GM19043 (cell line): Measurements from ENCODE around the gene TUBA3C.

Source experiments
- ATAC-seq: cut with Tn5 transposase; IDR thresholded peaks from one replicate; pipeline ENCODE4 v1.9.1; 2021; ENCODE audit warnings: low read depth; ENCODE audit not compliant: unreplicated experiment

Gene TUBA3C

DNA sequence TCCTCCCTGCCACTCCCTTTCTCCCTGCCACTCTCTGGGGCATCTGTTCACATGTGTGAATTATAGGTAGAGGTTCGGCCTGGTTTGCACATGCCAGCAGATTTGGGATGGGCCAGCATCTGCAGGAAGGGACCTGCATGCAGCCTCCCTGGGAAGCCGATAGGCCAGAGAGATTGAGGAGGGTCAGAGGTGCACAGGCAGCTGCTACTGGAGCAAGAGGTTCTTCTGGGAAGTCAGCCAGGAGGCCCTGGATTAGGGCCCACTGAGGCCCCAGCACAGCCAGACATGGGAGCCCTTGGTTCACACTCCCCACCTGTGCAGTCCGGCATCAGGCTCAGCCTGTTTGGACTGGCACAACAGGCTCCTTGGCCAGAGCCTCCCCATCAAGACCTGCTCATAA, 12.1 kb downstream of the TUBA3C start:
- no peak for ATAC-seq

DNA sequence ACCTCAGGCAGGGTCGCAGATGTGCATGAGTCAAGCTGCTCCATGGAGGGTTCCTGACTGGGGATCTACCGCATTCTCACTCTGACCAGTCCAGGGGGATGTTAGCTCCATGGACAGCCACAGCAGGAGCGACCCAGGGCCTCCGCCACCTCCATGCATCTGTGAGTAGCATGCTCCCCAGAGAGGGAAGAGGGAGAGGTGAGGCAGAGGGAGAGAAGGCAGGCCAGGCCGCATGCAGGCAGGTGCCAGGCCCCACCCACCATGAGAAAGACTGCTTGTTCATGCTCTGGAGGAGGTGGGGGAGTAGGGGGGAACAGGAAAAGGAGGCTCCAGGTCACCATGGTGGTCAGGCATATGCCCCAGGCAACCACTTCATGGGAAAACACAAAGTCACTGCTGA, 20.3 kb downstream of the TUBA3C start:
- ATAC-seq = no peak

DNA sequence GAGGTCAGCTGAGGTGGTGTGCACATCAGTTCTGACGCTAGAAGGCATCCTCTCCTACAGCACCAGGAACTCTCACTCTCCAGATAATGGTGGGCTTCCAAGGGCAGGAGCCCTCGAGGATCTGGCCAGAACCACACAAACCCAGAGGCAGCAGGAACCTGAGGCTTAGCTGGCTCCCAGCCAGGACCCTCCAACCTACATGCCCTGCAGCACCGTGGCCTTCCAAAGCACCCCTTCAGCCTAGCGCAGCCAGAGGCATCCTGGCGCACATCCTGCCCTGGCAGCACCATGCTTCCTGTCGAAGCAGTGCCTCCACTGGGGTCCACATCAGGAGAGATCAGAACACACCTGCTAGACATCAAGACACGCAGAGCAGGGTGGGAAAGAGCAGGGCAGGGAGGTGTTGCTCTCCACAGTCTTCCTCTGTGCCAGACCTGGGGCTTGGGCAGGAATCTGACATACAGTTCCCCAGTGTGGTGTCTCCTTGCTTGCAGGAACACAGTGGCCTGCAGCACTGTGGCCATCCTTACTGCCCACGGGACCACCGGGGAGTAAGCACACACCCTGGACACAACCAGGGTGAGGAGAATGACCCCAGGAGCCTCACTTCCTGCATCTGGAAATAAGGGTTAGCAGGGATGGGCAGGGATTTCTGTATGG, 21.7 kb downstream of the TUBA3C start:
- no peak for ATAC-seq

DNA sequence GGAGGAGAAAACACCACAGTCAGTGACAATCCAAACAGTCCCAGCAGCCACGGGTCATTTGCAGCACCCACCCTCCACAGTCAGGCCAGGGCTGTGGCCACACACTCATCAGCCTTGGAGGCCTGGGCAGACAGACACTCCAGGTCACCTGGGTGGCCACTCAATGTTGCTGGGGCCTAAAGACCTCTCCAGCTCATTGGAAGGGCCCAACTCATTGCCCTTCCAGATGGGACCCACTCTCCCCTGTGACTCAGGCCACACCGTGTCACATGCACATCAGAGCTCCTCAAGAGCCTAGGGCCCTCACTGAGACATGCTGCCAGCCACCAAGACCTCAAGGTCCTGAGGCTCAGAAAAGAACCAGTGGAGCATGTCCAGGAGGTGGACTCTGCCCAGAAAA, 22.4 kb downstream of the TUBA3C start:
- no peak for ATAC-seq

DNA sequence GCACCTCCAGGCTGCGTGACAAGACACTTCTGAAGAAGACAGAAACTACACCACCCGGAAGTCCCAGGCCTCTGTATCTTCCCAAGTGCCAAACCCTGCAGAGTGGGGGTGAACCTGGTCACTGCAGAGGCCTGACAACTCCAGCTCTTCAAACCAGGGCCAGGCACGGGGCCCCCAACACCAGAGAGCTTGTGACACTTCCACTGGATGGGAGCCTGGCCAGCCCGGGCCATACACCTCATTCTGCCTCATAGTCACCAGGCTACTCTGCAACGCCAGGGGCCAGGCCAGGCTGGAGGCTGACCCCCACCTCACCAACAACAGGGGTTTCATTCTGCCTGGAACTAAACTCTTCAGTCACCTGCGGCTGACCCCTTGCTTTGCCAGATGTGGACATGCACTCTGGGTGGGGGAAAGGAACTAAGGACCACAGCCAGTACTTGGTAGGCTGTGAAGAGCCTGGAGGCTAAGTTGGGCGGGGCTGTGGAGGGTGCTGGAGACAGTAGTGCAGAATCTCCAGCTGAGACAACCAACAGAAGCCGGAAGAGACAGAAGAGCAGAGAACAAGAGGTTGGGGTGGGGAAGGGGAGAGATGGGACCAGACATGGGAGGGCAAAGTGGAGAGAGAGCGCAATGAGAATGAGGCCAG, 23.0 kb downstream of the TUBA3C start:
- ATAC-seq = no peak

DNA sequence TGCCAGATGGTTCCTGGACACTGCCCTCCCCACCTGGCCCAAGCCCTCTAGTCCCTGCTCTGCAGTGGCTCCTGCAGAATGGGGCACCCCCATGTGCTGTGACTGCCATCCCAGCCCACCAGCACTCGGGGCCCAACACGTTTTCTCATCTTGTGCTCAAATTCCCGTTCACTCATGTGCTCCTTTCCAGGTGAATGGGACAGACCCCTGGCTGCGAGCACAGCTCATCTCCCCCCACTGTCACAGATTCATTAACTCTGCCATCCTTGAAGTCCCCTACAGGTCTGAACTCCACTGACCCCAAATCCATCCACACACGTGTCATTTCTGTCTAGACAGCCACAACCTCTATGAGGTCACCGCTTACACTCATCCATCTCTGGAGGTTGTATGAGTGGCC, 23.6 kb downstream of the TUBA3C start:
- ATAC-seq = no peak

DNA sequence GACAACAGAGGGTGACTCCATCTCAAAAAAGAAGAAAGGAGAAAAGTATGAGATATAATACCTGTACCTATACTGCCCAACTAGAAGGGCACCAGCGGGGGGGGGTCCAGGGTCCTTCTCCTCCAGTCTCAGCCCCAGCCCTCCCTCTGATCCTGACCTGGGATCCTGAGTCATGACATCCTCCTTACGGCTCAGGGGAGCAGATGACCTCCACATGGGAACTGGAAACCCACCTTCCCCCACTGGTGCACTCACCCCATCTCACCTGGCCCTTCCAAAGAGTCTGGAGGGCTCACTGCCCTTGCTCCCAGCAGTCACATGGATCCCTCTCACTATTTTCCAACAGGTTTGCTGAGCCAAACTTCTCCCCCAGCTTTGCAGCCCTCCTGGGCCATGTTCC, 24.2 kb downstream of the TUBA3C start:
- no peak for ATAC-seq

DNA sequence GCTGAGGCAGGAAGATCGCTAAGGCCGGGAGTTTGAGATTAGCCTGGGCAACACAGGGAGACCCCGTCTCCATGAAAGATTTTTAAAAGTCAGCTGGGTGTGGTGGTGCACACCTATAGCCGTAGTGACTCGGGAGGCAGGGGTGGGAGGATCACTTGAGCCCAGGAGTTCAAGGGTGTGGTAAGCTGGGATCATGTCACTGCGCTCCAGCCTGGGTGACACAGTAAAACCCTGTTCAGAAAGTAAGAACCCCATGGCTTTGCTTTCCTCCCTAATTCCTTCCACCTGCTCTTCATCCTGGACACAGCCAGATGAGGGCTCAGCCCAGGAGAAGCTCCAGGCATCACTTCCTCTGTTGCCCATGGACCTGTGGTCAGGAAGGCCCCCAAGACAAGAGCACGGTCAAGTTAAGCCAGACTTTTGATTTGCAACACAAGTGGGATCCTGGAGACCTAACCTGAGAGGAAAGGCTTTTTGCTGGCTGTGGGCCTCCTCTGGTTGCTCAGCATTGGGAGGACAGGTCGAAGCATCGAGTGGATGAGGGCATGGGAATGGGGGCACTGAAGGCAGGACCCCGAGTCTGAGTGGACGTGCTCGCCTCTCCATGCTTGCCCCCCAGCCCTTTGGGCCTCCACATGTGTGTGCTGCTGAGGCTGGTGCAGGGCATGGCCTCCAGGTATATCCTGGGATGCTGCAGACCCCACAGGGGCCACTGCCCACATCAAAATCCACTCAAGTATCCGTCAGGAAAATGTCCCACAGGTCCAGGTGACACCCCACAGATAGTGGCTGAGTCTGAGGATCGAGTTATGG, 25.4 kb downstream of the TUBA3C start:
- ATAC-seq = no peak

DNA sequence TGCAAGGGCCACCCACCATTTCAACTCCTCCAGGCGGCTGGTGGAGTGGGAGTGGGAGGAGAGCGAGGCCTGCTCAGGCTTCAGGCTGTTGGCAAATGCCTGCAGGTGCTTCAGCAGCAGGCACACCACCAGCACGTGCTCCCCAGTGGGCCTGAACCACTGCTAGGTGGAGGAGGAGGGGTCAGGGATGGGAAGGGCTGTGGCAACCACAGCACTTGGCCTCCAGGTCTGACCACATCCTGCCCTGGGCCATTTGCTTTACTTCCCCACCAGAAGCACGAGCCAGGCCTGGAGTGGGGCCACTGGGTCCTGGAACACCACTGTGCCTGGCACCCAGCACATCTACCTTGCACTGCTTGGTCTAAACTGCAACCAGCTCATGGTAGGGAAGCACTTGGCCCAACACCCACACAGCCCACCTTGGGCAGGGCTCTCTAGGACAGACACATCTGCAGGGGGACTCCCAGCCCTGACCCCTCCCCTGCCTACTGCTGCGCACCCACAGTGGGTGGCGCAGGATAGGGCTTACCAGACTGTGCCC, 26.2 kb downstream of the TUBA3C start:
- ATAC-seq = no peak

DNA sequence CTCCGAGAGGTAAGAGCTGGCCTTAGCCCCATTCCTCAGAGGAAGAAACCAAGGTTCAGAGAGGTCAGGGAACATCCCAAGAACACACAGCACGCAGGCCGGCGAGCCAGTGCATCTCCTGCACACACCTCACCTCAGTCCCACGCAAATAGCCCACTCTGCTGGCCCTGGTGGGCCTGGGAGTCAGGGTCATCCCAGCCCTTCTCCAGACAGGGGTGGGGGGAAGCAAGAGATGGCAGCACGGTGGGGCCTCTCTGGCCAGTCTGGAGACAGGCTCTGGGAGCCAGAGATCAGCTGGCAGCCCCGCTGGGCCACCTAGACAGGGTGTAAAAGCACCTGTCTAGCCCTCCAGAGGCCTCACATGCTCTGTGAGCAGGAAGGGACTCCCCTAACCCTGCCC, 26.8 kb downstream of the TUBA3C start:
- no peak for ATAC-seq

DNA sequence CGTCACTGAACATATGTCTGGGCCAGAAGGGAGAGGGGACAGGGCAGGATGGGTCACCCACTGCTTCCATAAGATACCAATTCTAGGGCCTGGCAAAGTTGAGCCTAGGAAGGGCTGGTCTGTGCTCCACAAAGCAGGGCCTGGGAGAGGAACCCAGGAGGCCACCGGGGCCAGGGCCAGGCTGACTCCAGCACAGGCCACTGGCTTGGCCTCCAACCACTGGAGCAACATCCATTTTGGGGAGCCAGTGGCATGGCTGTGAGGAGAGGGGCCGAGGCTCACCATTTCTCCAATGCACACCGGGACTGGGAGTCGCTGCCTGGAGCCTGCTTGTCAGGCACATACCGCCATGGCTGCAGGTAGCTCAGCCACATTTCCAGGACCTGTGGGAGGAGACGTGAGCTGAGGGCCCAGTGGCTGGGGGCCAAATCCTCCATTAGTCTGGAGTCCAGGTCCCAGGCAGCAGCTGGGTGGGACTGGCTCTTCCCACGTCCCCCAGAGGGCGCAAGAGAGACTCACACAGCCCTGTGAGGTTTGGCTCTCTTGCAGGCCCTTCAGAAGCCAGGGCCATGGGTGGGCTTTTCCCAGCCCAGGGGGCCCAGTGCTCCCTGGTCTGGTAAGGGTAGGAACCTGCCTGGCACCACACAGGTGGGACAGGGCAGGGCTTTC, 27.7 kb downstream of the TUBA3C start:
- no peak for ATAC-seq

DNA sequence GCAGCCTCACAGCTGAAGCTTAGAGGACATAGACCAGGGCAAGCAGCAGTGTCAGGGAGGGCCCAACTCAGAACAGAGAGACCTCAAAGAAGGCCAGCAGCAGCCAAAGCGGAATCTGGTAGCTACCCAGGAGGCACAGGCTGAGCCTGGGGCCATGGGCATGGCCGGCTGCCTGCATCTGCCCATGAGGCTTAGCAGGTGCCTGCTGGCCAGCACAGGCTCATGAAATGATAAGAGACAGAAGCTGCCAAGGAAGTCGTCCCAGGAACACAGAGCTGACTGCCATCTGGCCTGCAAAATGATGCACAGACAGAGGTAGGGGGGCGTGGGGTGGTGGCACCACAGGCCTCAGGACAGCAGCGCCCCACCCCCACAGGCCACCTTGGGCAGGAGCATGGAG, 29.2 kb downstream of the TUBA3C start:
- no peak for ATAC-seq

DNA sequence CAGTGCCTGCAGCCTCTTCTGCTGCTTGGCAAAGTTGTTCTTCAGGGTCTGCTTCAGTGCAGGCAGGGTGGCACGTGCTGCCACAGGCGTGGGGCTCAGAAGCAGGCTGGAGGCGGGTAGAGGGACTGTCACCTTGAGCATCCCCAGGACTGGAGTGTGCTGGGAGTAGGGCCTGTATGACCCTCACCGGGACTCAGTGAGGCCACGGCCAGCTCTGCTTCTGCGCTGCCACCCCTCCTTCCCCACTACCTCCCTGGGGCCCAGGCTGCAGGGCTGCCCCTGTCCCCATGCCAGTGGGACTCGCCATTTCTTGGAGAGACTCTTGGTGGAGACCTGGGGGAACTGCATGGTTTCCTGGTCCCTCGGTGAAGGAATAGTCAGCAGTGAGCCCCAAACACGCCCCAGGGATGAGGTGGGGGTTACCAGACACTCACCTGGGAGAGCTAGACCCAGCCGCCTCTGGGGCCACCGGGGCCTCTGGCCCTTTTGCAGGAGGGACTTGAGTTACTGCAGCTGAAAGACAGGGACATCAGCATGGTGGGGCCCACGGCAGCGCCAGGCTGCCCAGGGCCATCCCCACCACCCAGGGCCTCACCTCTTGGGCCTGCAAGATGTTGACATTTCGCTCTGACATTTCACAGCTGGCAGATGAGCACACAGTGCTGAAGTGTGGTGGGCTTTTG, 29.9 kb downstream of the TUBA3C start:
- ATAC-seq = no peak

DNA sequence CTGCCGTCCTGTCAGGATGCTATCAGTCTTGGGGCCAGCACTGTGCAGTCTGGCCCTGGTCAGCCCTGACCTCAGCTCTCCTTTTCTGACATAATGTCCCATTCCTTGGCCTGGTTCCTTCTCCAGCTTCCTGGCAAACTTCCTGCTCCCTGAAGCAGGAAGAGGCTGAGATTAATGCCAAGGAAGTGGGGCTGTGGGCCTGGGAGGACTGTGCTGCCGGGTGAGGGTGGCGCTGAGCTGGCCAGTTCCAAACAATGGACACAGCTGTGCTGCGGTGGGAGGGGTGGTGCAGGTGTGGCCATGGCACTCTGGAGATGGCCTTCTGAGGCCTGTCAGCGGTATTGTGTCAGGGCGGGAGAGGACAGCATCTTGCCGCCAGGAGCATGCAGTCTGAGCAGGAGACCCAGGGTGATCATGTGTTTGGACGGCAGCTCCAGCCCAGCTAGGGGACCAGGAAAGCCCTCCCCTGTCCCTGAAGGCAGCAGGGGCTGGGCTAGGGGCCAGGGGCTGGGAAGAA, 30.9 kb downstream of the TUBA3C start:
- ATAC-seq = no peak

DNA sequence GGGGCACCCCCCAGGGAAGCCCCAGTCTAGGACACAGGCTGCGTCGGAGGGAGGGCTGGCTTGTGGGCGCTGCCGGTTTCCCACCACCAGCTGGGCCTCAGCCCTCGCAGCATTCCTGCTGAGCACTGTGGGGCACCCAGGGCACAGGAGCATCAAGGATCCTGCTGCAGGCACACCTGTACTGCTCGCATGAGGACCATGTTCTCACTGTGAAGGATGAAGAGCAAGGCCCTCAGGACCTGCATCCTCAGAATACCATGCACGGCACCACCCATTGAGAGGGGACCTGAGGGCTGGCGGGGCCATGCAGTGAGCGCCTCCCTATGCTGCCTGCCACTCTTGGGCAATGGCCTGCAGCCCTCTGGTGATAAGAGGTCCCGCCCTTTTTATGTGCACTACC, 31.4 kb downstream of the TUBA3C start:
- no peak for ATAC-seq

DNA sequence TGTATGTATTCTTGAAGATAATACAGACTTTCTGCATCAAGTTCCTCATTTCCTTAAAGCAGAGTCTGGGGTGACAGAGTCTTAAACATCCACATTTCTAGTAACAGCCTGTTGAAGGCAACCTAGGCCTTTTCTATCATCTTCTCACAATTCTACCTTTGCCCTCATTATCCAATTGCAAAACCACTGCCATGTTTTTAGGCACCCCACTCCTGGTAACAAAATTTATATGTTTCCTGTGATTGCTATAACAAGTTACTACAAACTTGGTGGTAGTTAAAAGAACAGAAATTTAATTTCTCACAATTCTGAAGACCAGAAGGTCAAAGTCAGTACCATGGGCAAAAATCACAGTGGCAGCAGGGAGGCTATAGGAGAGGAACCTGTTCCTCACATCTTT, 33.1 kb downstream of the TUBA3C start:
- no peak for ATAC-seq
